DOHH2 (cell line): ENCODE measurements around the gene AMIGO2.

ENCODE experiments used
- H3F3A ChIP-seq: fragments of 200-600 bp; sonication (generic), shearing (Covaris generic); 2 replicates; pipeline ENCODE4 v1.6.0; 2016; ENCODE audit warnings: antibody characterized with exemption, mild to moderate bottlenecking; ENCODE audit not compliant: control insufficient read depth, insufficient read depth
- H3K27ac ChIP-seq: fragments of 200-600 bp; sonication (generic); 2 replicates; pipeline ENCODE4 v1.5.1; 2014; ENCODE audit warnings: low read depth, mild to moderate bottlenecking, low read length, moderate library complexity
- H3K27me3 ChIP-seq: fragments of 200-600 bp; sonication (generic); 2 replicates; pipeline ENCODE4 v1.6.1; 2014; ENCODE audit warnings: mild to moderate bottlenecking, low read length, mixed read lengths; ENCODE audit not compliant: control insufficient read depth
- H3K36me3 ChIP-seq: fragments of 200-600 bp; sonication (generic); 2 replicates; pipeline ENCODE4 v1.6.1; 2014; ENCODE audit warnings: mild to moderate bottlenecking, low read length, moderate library complexity, mixed read lengths; ENCODE audit not compliant: control insufficient read depth
- H3K4me1 ChIP-seq: fragments of 200-600 bp; sonication (generic); 2 replicates; pipeline ENCODE4 v1.6.1; 2014; ENCODE audit warnings: mild to moderate bottlenecking, low read length, mixed read lengths; ENCODE audit not compliant: control insufficient read depth
- H3K4me2 ChIP-seq: fragments of 200-600 bp; sonication (generic); 2 replicates; pipeline ENCODE4 v1.6.0; 2014; ENCODE audit warnings: mild to moderate bottlenecking, low read length, moderate library complexity
- H3K4me3 ChIP-seq: fragments of 200-600 bp; sonication (generic); 2 replicates; pipeline ENCODE4 v1.5.1; 2014; ENCODE audit warnings: mild to moderate bottlenecking, low read length, mixed read lengths
- H3K79me2 ChIP-seq: fragments of 200-600 bp; sonication (generic); 2 replicates; pipeline ENCODE4 v1.6.1; 2014; ENCODE audit warnings: mild to moderate bottlenecking, low read length, mixed read lengths; ENCODE audit not compliant: control insufficient read depth
- H3K9me2 ChIP-seq: fragments of 200-600 bp; sonication (generic); replicated peaks from 2 replicates; pipeline ENCODE4 v1.6.1; 2014; ENCODE audit warnings: mild to moderate bottlenecking, low read length, mixed read lengths; ENCODE audit not compliant: control insufficient read depth
- H3K9me3 ChIP-seq: fragments of 200-600 bp; sonication (generic); 2 replicates; pipeline ENCODE4 v1.6.1; 2014; ENCODE audit warnings: antibody characterized with exemption, low read length, mixed read lengths; ENCODE audit not compliant: control insufficient read depth, insufficient read depth
- H4K20me1 ChIP-seq: fragments of 200-600 bp; sonication (generic); 2 replicates; pipeline ENCODE4 v1.6.0; 2014; ENCODE audit warnings: low read depth, mild to moderate bottlenecking, antibody characterized with exemption, low read length, moderate library complexity; ENCODE audit not compliant: control insufficient read depth, insufficient read depth
- EZH2phosphoT487 ChIP-seq: fragments of 200-600 bp; sonication (generic); IDR thresholded peaks from 2 replicates; pipeline ENCODE4 v1.6.1; 2017; ENCODE audit warnings: borderline replicate concordance, mild to moderate bottlenecking, antibody characterized with exemption, low read length, moderate library complexity, mixed read lengths
- TF ChIP-seq, protein P1 (sequence below): fragments of 200-600 bp; sonication (generic); IDR thresholded peaks from one replicate; pipeline ENCODE4 v1.5.1; 2014; ENCODE audit warnings: antibody characterized with exemption, mild to moderate bottlenecking, low read depth, low read length; ENCODE audit not compliant: poor library complexity, severe bottlenecking

Gene AMIGO2

DNA sequence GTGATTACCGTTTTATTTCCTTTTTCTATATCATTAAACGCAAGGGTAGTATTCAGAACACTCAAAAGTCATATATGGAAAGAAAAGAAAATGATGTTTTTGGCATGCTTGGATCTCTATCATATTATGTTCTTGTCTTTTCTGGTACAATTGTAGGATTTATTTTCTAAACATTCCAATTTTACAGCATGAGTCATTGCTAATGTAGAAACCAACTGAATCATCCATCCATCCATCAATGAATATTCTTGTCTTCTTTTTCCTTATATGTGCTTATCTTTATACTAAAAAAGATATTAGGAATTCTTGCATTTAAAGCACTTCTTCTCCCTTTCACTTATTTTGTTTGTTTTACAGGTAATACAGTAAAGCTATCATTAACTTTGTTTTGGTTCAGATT, 20.4 kb upstream of the AMIGO2 start:
- no peaks in the 10 kb centered on the region for H3K79me2 ChIP-seq
- no peak overlapping the region for H3K27ac ChIP-seq
- H3K27me3 ChIP-seq = no peaks in the 10 kb centered on the region
- H3K4me1 ChIP-seq = no peaks in the 10 kb centered on the region
- no peak overlapping the region for H3K4me3 ChIP-seq
- TF ChIP-seq EZH2phosphoT487 = no peak
- TF ChIP-seq, protein P1, sequence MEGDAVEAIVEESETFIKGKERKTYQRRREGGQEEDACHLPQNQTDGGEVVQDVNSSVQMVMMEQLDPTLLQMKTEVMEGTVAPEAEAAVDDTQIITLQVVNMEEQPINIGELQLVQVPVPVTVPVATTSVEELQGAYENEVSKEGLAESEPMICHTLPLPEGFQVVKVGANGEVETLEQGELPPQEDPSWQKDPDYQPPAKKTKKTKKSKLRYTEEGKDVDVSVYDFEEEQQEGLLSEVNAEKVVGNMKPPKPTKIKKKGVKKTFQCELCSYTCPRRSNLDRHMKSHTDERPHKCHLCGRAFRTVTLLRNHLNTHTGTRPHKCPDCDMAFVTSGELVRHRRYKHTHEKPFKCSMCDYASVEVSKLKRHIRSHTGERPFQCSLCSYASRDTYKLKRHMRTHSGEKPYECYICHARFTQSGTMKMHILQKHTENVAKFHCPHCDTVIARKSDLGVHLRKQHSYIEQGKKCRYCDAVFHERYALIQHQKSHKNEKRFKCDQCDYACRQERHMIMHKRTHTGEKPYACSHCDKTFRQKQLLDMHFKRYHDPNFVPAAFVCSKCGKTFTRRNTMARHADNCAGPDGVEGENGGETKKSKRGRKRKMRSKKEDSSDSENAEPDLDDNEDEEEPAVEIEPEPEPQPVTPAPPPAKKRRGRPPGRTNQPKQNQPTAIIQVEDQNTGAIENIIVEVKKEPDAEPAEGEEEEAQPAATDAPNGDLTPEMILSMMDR = no peak
- no peak overlapping the region for H3K4me2 ChIP-seq
- H3K9me3 ChIP-seq = no peaks in the 10 kb centered on the region
- H3K36me3 ChIP-seq = no peaks in the 10 kb centered on the region
- no peaks in the 10 kb centered on the region for H3K9me2 ChIP-seq
- H3F3A ChIP-seq = no peaks in the 10 kb centered on the region
- H4K20me1 ChIP-seq = no peaks in the 10 kb centered on the region

DNA sequence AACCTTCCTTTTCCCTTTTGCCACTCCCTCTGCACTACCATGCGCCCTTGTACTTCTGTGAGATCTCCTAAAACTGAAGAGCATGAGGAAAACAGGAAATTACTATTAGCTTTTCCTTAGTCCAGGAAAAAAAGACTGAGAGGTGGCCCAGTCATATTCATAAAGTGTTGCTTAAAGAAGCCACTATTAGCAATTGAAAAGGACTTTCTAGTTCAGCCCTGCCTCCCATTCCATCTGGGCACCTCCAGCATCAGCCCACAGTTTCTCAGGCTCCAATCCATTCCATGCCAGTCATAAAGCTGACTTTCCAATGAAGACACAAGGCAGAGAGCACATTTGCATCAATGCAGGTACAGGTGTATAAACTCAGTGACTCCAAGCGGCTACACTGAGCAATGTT, 19.9 kb upstream of the AMIGO2 start:
- no peak overlapping the region for H3K4me2 ChIP-seq

DNA sequence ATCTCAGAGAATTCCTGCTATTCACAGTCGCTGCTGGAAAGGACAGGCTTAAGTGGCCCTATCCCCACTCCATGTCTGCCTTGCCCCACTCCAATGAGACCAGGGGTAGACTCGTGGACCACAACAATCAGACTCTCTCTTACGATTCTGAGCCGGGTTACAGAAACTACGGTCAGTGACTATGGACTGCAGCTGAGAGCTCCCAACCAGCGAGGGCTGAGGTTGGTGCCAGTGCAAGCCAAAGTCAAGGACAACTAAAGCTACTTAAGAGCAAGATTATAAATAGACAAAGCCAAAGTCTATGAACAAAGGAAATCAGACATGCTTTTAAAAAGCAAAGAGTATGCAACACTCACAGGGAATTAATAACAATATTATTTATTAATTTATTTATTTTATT, 18.3 kb upstream of the AMIGO2 start:
- Histone ChIP-seq H3K4me1 (no peaks in the 10 kb centered on the region), H3K36me3 (no peaks in the 10 kb centered on the region), H3F3A (no peaks in the 10 kb centered on the region), H4K20me1 (no peaks in the 10 kb centered on the region), H3K9me2 (no peaks in the 10 kb centered on the region), H3K79me2 (no peaks in the 10 kb centered on the region), H3K4me2 (no peak overlapping the region), H3K27ac (no peak overlapping the region), H3K4me3 (no peak overlapping the region), H3K27me3 (no peaks in the 10 kb centered on the region), H3K9me3 (no peaks in the 10 kb centered on the region)
- TF ChIP-seq, protein P1 = no peak
- TF ChIP-seq EZH2phosphoT487 = no peak

More for the DNA sequence above, 19.9 kb upstream of the AMIGO2 start:
- no peaks in the 10 kb centered on the region for H3K9me2 ChIP-seq
- H3F3A ChIP-seq = no peaks in the 10 kb centered on the region
- no peaks in the 10 kb centered on the region for H3K79me2 ChIP-seq
- H3K4me1 ChIP-seq = no peaks in the 10 kb centered on the region
- H3K9me3 ChIP-seq = no peaks in the 10 kb centered on the region
- TF ChIP-seq, protein P1 = no peak
- TF ChIP-seq EZH2phosphoT487 = no peak
- no peaks in the 10 kb centered on the region for H4K20me1 ChIP-seq
- H3K27ac ChIP-seq = no peak overlapping the region
- no peaks in the 10 kb centered on the region for H3K27me3 ChIP-seq
- no peak overlapping the region for H3K4me3 ChIP-seq
- no peaks in the 10 kb centered on the region for H3K36me3 ChIP-seq
